GM18505 (cell line): Measurements from ENCODE around the gene SHISA9.

Experiments used
- ATAC-seq: cut with Tn5 transposase; IDR thresholded peaks from one replicate; pipeline ENCODE4 v1.9.1; 2021; ENCODE audit not compliant: unreplicated experiment
- POLR2A ChIP-seq: IDR thresholded peaks from 4 replicates; pipeline ENCODE4 v1.6.1; 2011; ENCODE audit warnings: borderline replicate concordance; ENCODE audit not compliant: insufficient read depth, insufficient read length; ENCODE audit errors: extremely low read depth

The SHISA9 gene

DNA sequence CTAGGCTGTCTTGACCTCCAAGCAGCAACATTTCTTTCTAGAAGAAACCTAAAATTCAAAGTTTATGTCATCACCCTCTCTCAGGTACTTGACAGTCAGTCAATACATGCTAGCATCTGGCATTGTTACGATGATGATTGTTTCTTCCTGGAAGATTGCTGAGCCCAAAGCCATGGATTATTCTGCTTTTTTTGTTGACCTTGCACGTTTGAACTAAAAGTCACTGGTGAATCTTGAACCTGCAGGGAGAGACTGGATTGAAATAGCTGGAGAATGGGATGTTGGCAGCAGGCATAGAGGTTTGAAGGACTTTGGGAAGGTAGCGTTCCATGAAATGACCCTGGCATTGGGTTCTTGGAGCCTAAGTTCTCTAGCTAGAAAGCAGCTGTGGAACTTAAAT is 42.9 kb downstream of the SHISA9 start:
- no peak for TF ChIP-seq POLR2A
- no peak for ATAC-seq

DNA sequence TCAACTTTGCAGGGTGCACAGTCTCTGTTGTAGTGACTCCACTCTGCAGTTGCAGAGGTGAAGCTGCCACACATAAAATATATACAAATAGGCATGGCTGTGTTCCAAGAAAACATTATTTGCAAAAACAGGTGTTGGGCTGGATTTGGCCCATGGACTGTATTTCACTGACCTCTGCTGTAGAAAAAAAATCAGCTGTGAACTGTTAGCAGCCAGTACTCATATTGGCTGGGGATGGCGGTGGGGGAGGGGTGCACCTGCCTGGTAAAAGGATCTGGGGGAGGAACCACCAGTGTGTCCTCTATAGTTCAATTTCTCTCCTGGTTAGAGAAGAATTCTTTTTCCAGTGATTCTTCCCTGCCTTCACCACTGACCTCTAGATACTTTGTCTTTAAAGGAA is 50.0 kb downstream of the SHISA9 start:
- no peak for ATAC-seq
- TF ChIP-seq POLR2A, result no peak

DNA sequence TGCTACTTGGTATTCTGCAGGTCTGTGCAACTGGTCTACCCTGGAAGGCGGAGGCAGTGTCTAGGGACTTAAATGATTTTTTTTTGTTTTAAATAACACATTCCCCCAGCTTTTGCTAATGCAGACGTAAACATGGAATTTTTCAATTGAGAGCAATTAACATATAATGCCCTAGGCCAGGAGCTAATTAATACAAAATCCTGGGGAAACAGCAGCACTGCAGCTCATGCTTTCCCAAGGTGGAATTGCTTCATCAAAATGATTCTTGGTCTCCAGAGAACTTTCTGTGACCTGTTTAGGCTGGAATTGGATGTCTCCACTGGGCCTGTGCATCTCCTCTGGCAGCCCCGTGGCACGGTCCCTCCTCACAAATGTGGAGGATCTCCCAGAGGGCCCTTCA is 50.6 kb downstream of the SHISA9 start:
- TF ChIP-seq POLR2A, result no peak
- no peak for ATAC-seq

DNA sequence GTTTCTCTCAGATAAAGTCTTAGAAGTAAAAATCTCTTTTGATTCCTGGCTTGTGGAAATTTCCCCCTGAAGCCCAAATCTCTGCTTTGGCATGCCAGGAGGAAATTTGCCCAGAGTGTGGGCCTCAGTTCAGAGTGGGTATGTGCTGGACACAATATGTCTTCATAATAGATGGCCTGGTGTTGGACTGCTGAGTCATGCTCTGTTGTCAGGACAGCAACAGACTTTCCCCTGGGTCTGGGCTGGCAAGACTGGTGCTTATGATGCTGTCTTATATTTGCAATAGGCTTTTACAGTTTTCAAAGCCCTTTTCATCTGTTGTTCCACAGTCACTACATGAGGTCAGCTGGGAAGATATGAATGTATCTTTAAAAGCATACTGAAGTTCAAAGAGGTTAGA is 57.0 kb downstream of the SHISA9 start:
- no peak for TF ChIP-seq POLR2A
- ATAC-seq, result no peak

DNA sequence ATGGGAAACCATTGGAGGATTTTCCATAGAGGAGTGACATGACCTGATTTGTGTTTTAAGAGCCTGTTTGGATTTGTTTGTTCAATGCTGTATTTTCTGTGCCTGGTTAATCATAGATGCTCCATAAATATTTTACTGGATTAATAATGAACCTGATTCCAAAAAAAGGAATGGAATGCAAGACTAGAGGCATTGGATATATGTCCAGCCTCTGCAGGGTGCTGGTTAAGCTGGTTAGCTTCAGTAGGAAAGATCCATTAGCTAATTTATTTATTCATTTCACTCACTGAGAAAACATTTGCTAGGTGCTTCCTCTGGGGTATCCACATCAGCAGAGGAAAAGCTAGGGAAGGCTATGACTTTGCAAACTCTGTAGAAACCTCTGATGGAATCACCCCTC is 57.7 kb downstream of the SHISA9 start:
- no peak for ATAC-seq

DNA sequence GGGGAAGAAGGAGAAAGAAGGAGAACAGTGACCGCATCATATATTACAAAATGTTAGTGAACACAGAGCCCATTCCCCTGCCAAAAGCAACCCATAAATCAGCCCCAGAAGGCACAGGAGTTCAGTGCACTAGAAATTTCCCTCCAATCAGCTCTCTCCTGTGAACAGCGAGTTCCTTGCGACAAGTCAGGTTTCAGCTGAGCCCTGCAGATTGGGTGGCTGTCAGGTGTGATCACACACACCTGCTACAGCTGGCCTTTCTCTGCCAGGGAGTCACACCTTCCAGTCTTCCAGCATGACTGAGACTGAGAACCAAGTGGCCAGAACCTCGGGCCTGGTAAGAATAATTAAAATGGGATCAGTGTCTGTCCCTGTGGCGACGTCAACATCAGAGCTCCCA is 60.2 kb downstream of the SHISA9 start:
- TF ChIP-seq POLR2A, result no peak
- no peak for ATAC-seq

More for the DNA sequence above, 57.7 kb downstream of the SHISA9 start:
- TF ChIP-seq POLR2A, result no peak

DNA sequence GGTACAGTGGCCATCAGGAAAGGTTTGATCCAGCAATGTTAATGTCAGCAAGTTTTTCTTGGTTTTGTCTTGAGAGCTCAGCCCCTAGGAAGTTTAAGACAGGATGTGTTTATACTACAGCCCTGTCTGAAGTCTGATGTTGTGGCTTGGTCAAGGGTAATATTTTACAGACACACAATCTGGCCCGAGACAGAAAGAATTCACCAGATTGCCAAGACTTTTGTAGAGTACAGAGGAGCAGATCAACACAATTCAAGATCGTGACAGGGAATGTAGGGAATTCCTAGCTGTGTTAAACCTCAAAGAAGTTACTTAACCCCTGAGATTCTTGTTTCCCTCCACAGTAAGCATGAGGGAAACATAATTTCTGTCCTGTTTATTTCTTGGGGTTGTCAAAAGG is 63.1 kb downstream of the SHISA9 start:
- TF ChIP-seq POLR2A, result no peak

DNA sequence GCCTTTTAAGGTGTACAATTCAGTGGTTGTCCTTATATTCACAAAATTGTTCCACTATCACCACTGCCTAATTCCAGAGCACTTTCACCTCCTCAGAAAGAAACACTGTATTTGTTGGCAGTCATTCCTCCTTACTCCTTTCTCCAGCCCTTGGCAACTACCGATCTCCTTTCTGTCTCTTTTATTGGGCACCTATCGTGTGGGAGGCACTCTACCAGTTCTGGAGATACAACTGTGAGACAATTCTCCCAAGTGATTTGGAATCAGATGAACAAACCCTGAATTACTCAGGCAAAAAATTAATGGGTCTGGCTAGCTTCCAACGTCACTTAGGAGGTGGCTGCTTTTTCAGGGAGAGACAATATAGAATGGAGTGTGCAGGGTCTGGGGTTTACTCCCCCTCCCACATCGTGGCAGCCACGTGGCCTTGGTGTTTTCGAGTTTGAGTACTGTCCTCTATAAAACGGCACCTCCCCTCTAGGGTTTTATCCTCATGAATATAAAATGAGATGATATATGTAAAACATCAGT is 63.9 kb downstream of the SHISA9 start:
- TF ChIP-seq POLR2A, result no peak
- ATAC-seq, result no peak

More for the DNA sequence above, 63.1 kb downstream of the SHISA9 start:
- no peak for ATAC-seq

DNA sequence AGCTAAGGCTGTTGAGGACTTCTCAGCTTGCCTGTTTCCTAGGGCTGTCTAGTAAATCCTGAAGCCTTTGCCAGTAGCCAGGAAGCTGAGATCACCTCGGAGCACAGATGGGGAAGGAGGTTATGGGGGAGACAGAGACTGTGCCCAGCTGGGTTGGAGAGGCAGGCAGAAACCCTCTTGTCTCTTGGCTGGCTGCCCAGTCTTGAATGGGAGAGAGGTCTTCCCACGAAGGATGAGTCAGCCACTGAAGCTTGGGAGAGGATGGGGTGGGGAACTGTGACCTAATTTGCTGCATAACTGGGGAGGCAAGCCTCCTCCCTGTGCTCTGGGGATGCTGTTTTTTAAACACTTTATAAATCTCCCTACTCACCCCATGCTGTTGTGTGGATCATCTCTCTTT is 69.8 kb downstream of the SHISA9 start:
- no peak for TF ChIP-seq POLR2A
- ATAC-seq, result no peak

DNA sequence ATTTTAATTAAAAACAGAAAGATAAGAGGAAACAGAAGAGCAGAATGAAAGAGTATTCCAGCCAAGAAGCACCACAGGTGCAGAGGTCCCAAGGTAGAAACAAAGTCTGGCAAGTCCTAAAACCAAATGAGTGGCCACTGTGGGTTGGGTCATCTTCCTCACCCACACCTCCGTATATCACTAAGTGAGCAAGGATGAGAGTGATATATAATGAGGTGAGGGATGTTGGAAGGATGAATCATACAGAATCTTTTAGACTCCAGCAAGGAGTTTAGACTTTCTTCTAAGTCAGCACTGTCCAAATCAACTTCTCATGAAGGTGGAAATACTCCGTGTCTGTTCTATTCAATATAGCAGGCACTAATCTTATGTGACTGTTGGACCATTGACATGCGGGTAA is 70.8 kb downstream of the SHISA9 start:
- no peak for ATAC-seq
- TF ChIP-seq POLR2A, result no peak

DNA sequence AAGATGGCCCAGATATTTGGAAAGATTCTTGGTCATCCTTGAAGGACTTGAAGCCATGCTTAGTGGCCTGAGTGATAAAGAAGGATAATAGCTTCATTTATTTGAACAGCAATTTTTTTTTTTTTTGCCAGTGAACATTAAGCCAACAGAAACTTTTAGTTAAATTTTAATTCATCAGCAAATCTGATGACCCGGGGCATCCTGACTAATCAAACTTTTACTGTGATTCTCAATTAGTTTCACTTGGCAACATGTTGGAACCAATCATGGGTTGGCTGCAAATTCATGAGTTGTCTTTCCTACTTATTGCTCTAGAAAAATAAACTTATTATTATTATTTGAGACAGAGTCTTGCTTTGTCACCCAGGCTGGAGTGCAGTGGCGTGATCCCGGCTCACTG is 74.4 kb downstream of the SHISA9 start:
- no peak for ATAC-seq
- no peak for TF ChIP-seq POLR2A

DNA sequence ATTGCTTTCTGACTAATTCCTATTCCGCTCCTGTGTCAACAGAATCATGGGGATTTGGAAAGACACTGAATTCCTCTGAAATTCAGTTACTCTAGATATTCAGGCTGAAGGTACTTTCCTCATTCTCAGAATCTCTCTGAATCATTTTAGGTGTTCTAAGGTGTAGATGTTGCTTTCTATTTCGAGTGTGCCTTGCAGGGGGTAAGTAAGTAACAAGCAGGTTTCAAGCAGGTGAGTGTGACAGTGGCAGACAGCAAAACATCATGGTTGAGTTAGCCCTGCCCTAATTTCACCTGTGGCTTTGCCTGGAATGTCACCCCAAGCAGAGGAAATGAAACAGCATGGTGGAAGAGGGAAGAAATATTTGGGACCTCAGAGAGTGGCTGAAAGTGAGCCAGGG is 75.1 kb downstream of the SHISA9 start:
- no peak for ATAC-seq
- TF ChIP-seq POLR2A, result no peak

DNA sequence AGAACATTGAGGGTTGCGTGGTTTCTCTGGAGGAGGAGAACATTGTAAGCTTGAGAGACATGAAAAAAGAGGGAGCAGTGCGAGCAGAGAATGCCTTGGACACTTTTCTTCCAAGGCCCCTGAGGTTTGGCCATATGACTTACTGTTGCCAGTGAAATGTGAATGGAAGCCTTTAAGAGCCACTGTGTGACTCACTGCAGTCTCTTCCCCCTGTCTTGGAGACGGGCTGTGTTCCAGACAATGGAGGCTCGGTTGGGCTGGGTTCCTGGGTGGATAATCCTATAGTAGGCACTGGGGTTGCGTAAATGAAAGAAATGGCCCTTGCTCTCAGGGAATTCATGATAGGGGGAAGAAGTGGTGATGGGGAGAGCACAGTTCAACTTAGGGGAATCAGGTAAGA is 75.5 kb downstream of the SHISA9 start:
- ATAC-seq, result no peak
- TF ChIP-seq POLR2A, result no peak

DNA sequence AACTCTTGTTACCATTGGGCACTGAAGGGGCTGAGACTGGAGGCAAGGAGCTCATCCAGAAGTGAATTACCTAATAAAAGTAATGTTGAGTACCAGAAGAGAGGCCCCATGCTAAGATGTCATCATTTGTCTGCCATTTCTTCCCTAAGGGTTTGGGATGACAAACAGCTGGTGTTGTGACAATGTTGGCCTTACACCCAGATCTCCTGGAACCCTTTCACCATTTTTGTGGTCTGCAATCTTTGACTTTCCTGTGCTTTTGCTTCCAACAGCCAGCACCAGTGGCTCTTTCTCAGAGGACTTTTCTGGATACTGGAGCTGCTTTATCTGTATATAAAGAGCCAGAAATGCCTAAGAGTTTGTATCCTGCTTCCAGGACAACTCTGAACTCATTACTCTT is 84.1 kb downstream of the SHISA9 start:
- no peak for TF ChIP-seq POLR2A
- ATAC-seq, result no peak

DNA sequence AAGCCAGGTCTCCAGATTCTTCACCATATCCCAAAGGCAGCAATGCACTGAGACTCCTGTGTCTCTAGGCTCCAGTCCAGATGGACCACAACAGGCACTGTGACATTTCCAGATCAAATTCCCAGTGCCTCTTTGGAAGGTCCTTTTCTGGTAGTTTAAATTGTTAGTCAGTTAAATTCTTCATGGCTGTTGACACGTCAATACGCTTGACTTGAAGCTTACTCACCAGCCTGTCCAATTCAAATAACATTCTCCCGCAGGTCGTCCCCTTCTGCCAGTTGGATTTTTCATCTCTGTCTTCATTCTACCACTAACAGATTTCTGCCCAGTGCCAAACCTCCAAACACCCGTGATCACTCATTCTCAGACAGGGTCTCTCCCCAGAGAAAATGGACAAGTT is 86.7 kb downstream of the SHISA9 start:
- no peak for ATAC-seq
- TF ChIP-seq POLR2A, result no peak
